LNCaP clone FGC (cell line): ENCODE measurements around the gene PHLDA3.

ENCODE experiments used
- DNase-seq: peaks from one replicate; pipeline ENCODE4 v3.0.0-alpha.2; 2011; ENCODE audit warnings: low read depth
- H3K4me3 ChIP-seq: 2 replicates; pipeline ENCODE4 v1.5.1; 2011; ENCODE audit warnings: mild to moderate bottlenecking, low read depth, low read length, control low read depth
- CTCF ChIP-seq: IDR thresholded peaks from 2 replicates; pipeline ENCODE4 v1.5.1; 2012; ENCODE audit warnings: mild to moderate bottlenecking; ENCODE audit not compliant: control insufficient read depth, insufficient read depth; ENCODE audit errors: extremely low read depth

The PHLDA3 gene

GRCh38 chr1:201424146-201424545 is 44.8 kb downstream of the PHLDA3 start:
- TF ChIP-seq CTCF = no peak
- DNase-seq = no peak
- no peak overlapping the region for H3K4me3 ChIP-seq

GRCh38 chr1:201423655-201424054 is 45.3 kb downstream of the PHLDA3 start:
- no peak overlapping the region for H3K4me3 ChIP-seq
- no peak for TF ChIP-seq CTCF
- no peak for DNase-seq

- TF ChIP-seq CTCF = no peak
- no peak overlapping the region for H3K4me3 ChIP-seq
- DNase-seq = no peak
Measured at GRCh38 chr1:201422436-201423030, 46.5 kb downstream of the PHLDA3 start.

GRCh38 chr1:201422026-201422425 is 47.0 kb downstream of the PHLDA3 start:
- no peak overlapping the region for H3K4me3 ChIP-seq
- no peak for TF ChIP-seq CTCF

GRCh38 chr1:201421041-201421440 is 47.9 kb downstream of the PHLDA3 start:
- H3K4me3 ChIP-seq = no peak overlapping the region
- TF ChIP-seq CTCF = no peak
- no peak for DNase-seq

More at GRCh38 chr1:201422026-201422425, 47.0 kb downstream of the PHLDA3 start:
- DNase-seq = no peak

GRCh38 chr1:201420608-201421002 is 48.4 kb downstream of the PHLDA3 start:
- no peak for TF ChIP-seq CTCF
- no peak overlapping the region for H3K4me3 ChIP-seq
- DNase-seq = no peak
